ENCODE results near the gene PDE4D.

The PDE4D gene

GRCh38 chr5:59178482-59178881, 715.0 kb downstream of the PDE4D start:
- TF ChIP-seq SIN3A (IDR thresholded peaks at IDR 0.05; ENCODE audit: borderline replicate concordance, insufficient read depth, low read length) (no peak), TAF1 (IDR thresholded peaks at IDR 0.05; ENCODE audit: borderline replicate concordance, insufficient read depth, low read length) (no peak), FOXP2 (optimal IDR thresholded peaks at IDR 0.05; ENCODE audit: borderline replicate concordance, extremely low read depth, extremely low read length, insufficient read depth) (no peak), POLR2AphosphoS5 (IDR thresholded peaks at IDR 0.05; ENCODE audit: low read depth, low read length) (no peak), REST (IDR thresholded peaks at IDR 0.05; ENCODE audit: insufficient read depth in 1 of 2, low read depth in 2 of 2, low read length in 2 of 2) (no peak)

GRCh38 chr5:59178071-59178470, 715.5 kb downstream of the PDE4D start:
- no peak for TF ChIP-seq REST (IDR thresholded peaks at IDR 0.05; ENCODE audit: insufficient read depth in 1 of 2, low read depth in 2 of 2, low read length in 2 of 2)
- no peak for TF ChIP-seq POLR2AphosphoS5 (IDR thresholded peaks at IDR 0.05; ENCODE audit: low read depth, low read length)
- TF ChIP-seq TAF1 (IDR thresholded peaks at IDR 0.05; ENCODE audit: borderline replicate concordance, insufficient read depth, low read length), result no peak
- no peak for TF ChIP-seq SIN3A (IDR thresholded peaks at IDR 0.05; ENCODE audit: borderline replicate concordance, insufficient read depth, low read length)
- no peak for TF ChIP-seq FOXP2 (optimal IDR thresholded peaks at IDR 0.05; ENCODE audit: borderline replicate concordance, extremely low read depth, extremely low read length, insufficient read depth)

GRCh38 chr5:59177644-59178043, 715.9 kb downstream of the PDE4D start:
- TF ChIP-seq SIN3A (IDR thresholded peaks at IDR 0.05; ENCODE audit: borderline replicate concordance, insufficient read depth, low read length), result no peak
- no peak for TF ChIP-seq REST (IDR thresholded peaks at IDR 0.05; ENCODE audit: insufficient read depth in 1 of 2, low read depth in 2 of 2, low read length in 2 of 2)
- TF ChIP-seq FOXP2 (optimal IDR thresholded peaks at IDR 0.05; ENCODE audit: borderline replicate concordance, extremely low read depth, extremely low read length, insufficient read depth), result no peak
- no peak for TF ChIP-seq POLR2AphosphoS5 (IDR thresholded peaks at IDR 0.05; ENCODE audit: low read depth, low read length)
- no peak for TF ChIP-seq TAF1 (IDR thresholded peaks at IDR 0.05; ENCODE audit: borderline replicate concordance, insufficient read depth, low read length)

DNA sequence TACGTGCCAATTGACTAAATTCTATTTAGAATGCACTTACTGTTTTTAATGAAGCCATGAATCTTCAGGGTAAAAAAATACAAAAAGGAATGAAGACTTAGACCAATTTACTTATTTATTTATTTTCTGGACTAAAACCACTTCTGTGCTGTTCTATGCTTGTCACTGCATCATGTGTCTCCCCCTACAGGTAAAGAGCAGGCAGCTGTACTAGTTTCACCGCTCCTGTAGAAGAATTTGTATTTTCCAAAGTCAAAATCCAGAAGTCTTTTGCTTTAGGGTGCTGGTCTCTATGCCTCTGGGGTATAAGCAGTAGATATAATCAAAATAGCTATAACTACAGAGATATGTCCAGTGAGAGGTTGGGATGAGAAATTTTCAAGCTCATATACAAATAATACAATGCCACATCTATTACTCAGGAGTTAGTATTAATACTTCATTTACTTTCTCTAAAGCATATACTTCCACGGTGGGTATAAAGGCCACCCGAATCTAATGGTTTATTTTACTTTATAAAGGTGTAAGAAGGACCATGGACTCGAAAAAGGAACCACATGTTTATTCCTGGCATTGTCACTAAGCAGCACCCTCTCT, 719.2 kb downstream of the PDE4D start:
- TF ChIP-seq FOXP2 (optimal IDR thresholded peaks at IDR 0.05; ENCODE audit: borderline replicate concordance, extremely low read depth, extremely low read length, insufficient read depth), result no peak
- no peak for TF ChIP-seq SIN3A (IDR thresholded peaks at IDR 0.05; ENCODE audit: borderline replicate concordance, insufficient read depth, low read length)
- TF ChIP-seq POLR2AphosphoS5 (IDR thresholded peaks at IDR 0.05; ENCODE audit: low read depth, low read length), result no peak
- TF ChIP-seq REST (IDR thresholded peaks at IDR 0.05; ENCODE audit: insufficient read depth in 1 of 2, low read depth in 2 of 2, low read length in 2 of 2), result no peak
- TF ChIP-seq TAF1 (IDR thresholded peaks at IDR 0.05; ENCODE audit: borderline replicate concordance, insufficient read depth, low read length), result no peak
